HCT116 (cell line): ENCODE results near the gene ITGA11.

Source experiments
- SP1 ChIP-seq: IDR thresholded peaks from 2 replicates; pipeline ENCODE4 v1.6.1; 2012; ENCODE audit warnings: low read depth
- TF ChIP-seq, protein P1 (sequence below), 3 experiments: fragments of 200-600 bp in 1 of 3; sonication (generic) in 1 of 3; IDR thresholded peaks in 2 of 3; conservative IDR thresholded peaks in 1 of 3; 2 replicates each; pipeline ENCODE4 v1.5.1; 2012 to 2017; ENCODE audit warnings: low read depth in 2 of 3, low read length in 2 of 3, antibody characterized with exemption in 1 of 3, borderline replicate concordance in 1 of 3, control low read depth in 1 of 3, mild to moderate bottlenecking in 1 of 3, mixed read lengths in 1 of 3, mixed run types in 1 of 3, moderate library complexity in 1 of 3; ENCODE audit not compliant: insufficient read depth in 1 of 3

DNA sequence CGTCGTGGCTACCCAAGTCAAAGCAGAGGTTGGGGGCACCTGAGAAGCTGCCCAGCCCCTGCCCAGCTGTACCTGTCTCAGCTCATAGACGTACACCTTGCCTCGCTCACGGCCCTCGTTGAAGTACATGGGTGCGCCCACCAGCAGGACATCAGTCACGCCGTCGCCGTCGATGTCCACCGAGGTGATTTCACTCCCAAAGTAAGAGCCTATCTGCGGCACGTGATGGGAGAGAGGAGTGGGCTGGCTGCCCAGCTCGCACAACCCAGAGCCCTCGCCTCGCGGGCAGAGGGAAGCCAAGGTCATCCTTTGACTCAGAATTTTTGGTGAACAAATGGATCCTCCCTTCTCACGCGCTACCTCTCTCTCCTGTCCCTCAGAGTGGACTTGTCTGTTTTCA, 99.7 kb downstream of the ITGA11 start:
- TF ChIP-seq, protein P1, sequence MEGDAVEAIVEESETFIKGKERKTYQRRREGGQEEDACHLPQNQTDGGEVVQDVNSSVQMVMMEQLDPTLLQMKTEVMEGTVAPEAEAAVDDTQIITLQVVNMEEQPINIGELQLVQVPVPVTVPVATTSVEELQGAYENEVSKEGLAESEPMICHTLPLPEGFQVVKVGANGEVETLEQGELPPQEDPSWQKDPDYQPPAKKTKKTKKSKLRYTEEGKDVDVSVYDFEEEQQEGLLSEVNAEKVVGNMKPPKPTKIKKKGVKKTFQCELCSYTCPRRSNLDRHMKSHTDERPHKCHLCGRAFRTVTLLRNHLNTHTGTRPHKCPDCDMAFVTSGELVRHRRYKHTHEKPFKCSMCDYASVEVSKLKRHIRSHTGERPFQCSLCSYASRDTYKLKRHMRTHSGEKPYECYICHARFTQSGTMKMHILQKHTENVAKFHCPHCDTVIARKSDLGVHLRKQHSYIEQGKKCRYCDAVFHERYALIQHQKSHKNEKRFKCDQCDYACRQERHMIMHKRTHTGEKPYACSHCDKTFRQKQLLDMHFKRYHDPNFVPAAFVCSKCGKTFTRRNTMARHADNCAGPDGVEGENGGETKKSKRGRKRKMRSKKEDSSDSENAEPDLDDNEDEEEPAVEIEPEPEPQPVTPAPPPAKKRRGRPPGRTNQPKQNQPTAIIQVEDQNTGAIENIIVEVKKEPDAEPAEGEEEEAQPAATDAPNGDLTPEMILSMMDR (IDR thresholded peaks at IDR 0.05 in 2 of 3, conservative IDR thresholded peaks at IDR 0.05 in 1 of 3; ENCODE audit: borderline replicate concordance in 1 of 3, insufficient read depth in 1 of 3, low read depth in 2 of 3, low read length in 2 of 3), result no peak
- no peak for TF ChIP-seq SP1
